Right forelimb (tissue), 1 donor: ENCODE measurements around the gene ILF2.
A peak's percentile ranks its signal among the peaks of the same experiment; 100 is the strongest.
"Not testable (repeated sequence)": the region's sequence is repeated elsewhere in the genome, so short reads cannot be mapped to it uniquely, and the experiment has no call there.

Experiments used
- DNase-seq: peaks from one replicate; pipeline ENCODE4 v3.0.0-alpha.2; 2018

The ILF2 gene

DNA sequence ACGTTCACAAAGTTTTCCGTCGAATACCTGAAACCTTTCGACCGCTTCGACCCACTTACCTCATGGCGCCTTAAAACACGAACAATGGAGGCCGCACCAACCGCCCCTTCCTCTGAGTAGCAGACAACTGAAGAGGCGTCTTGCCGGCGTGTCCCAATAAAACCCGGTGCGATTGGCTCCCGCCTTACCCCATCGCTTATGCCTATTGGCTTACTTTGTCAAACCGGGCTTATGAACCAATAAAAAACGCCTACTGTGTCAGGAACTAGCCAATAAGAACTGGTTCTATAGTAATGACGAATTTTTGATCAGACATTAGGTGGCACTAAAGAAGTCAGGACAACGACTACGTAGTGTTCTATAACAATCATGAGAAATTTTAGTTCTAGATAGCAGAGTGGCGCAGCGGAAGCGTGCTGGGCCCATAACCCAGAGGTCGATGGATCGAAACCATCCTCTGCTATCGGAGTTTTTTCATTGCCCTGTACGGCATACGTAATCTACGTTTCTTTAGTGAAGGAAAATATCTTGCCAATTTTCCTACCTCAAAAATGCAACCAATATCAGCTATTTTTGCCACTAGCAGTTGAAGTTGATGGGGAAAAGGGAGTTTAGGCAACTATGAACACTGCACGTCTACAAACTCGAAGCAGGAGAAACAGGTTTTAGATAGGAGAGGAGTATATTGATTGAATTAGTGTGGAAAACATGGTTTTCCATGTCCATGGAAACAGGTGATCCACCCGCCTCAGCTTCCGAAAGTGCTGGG lies at the start of gene ILF2:
TSS of gene ILF2 (minus strand) at position 135 of the 769 bp plus-strand sequence. CDS start at position 64, 71 bp downstream.
- peak; percentile 99 for DNase-seq

- no peak for DNase-seq
Measured at GRCh38 chr1:153717330-153717729, 46.5 kb upstream of the ILF2 start.

- DNase-seq: not testable (repeated sequence)
Measured at GRCh38 chr1:153716211-153716610, 45.4 kb upstream of the ILF2 start.

DNA sequence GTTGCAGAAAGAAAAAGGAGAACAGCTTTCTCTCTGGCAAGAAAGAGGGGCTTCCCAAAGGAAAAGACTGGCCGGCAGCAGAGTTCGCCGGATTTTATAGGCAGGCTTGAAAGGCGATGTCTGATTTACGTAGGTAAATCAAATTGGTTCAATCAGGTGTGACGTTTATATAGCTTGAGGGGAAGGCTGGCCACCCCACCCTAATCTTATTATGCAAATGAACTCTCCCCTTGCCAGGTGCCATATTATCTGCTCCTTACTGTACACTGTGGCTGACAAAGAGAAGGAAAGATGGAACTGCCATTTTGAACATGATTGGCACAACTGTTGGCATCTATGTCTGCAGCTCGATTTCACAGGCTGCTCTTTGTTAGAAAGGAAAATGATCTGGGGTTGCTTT lies 40.2 kb upstream of the ILF2 start:
- no peak for DNase-seq

DNA sequence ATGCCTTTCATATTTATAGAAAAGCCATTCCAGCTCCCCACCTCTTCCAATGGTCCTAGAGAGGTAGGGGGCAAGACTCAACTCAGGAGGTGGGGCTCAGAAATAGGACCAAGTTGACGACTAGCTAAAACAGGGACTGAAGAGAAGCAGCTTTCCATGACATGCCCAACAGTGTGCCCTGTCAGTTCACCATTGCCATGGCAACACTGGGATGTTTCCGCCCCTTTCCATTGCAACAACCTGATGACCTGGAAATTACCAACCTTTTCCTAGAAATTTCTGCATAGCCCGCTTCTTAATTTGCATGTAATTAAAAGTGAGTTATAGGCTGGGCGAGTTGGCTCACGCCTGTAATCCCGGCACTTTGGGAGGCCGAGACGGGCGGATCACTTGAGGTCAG lies 34.7 kb upstream of the ILF2 start:
- DNase-seq: no peak

GRCh38 chr1:153699768-153700167 lies 29.0 kb upstream of the ILF2 start:
- DNase-seq: no peak

DNA sequence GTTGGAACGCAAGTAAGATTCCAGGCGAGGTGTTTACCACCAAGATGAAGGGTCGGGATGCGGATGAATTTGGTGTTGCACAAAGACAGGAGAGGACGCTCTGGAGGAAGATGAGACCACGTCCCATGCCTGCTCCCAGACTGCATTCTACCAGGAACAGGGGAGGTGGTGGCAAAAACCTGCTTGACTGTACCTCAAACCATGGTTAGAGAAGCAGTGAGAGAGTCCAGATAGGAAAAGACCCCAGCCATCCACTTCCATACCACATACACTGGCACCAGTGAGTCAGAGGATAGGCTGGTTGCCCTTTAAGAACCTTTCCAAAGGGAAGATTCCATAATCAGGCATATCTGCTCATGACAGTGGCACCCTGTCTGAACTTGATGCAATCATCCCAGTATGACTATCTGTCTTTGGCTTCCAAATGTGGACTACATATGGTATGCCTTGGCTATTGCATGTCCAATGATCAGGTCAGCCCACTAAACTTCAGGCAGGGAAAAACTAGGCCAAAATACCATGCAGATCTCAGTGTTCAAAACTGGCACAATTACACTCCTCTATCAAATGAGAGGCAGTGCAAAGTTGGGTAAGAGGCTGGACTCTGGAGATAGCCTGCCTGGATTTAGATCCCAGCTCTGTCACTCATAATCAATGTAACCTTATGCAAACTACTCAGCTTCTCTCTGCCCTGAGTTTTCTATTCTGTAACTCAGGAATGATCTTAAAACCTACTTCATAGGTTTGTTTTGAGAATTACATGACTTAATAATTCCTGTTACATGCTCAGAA lies 28.3 kb upstream of the ILF2 start:
- DNase-seq: no peak

- DNase-seq: peak; percentile 75
Measured at GRCh38 chr1:153698020-153698922, 27.5 kb upstream of the ILF2 start.

GRCh38 chr1:153697191-153698019 lies 26.6 kb upstream of the ILF2 start:
- peak; percentile 58 for DNase-seq

GRCh38 chr1:153696741-153697140 lies 25.9 kb upstream of the ILF2 start:
- no peak for DNase-seq

- no peak for DNase-seq
Measured at GRCh38 chr1:153693466-153693865, 22.7 kb upstream of the ILF2 start.

DNA sequence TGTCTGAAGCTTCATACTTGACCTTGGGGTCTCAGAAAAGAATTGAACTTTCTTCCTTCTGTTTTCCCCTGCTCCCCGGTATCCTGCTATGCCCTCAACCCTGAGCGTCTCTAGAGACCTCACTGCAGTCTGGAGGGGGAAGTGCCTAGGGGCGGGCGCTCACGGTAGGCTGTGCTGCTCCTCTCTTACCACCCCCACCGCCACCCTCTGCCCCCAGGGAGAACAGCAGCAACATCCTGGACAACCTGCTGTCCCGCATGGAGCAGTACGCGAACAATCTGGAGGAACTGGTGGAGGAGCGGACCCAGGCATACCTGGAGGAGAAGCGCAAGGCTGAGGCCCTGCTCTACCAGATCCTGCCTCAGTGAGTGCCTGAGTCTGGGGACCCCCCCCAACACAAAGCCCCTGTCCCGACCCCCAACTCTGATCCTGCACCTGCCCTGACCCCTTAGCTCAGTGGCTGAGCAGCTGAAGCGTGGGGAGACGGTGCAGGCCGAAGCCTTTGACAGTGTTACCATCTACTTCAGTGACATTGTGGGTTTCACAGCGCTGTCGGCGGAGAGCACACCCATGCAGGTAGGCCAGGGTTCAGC lies 18.0 kb upstream of the ILF2 start:
- no peak for DNase-seq

DNA sequence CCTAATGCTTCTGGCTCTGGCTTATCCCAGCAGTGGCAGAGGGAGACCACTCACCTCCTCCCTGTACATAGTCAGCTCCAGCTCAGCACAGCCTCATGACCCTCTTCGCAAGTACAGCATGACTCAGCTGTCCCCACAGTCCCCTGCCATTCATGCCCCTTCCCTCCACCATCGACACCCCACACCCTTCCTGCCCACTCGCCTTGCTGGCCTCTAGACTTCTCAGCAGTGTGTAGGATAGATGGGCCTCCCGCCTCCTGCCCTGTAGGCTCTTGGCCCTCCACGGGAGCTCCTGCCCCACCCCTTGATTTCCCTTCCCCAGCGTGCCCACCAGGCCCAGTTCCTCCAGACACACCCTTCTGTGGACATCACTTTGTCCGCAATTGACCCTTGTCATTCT lies 17.5 kb upstream of the ILF2 start:
- DNase-seq: no peak

DNA sequence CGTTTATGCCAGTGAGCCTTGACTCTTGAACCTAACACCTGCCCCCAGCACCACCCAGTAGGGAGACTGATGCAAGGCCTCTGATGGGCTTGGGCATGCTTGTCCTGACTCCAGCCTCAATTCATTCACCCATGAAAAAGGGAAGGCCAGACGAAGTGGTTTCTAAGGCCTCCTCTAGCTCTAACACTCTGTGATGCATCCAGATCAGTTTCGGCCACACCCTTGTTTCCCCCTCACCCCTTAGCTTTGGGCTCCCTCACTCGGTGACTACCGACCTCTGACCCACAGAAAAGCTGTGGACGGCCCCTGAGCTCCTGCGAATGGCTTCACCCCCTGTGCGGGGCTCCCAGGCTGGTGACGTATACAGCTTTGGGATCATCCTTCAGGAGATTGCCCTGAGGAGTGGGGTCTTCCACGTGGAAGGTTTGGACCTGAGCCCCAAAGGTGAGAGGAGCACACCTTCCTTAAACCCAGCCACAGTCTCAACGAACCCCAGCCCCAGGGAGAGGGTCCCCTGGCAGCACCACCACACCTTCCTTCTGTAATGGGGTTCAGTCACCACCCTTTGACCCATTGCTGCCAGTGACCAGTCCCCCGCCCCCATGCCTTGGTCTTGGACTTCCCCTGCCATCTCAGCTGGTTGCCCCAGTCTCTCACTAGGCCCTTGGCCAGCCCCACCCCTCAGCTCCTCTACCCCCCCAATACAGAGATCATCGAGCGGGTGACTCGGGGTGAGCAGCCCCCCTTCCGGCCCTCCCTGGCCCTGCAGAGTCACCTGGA lies 16.7 kb upstream of the ILF2 start:
- no peak for DNase-seq

DNA sequence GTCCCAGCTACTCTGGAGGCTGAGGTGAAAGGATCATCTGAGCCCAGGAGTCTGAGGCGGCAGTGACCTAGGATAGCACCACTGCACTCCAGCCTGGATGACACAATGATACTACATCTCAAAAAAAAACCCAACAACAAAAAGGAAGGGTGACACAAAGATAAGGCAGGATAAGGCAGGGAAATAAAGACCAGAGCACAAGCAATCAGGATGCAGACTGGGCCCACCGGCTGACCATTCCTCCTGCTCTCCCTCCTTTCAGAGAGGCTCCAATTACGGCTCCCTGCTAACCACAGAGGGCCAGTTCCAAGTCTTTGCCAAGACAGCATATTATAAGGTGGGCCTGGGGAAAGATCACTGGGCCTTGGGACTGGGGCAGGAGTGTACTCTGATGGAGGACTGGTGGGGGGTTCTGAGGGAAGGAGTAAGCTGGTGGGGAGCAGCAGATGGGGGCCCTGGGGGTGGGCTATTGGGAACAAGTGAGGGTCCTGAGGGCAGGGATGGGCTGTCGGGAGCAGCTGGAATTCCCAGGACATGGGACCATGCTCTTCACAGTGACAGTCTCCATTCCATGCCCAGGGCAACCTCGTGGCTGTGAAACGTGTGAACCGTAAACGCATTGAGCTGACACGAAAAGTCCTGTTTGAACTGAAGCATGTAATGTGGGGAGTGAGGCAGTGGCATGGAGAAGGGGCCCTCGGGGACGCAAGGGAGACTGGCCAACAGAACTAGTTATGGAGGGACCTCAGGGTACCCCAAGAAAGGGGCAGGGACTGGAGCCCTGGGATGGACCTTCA lies 14.9 kb upstream of the ILF2 start:
- DNase-seq: no peak

GRCh38 chr1:153684892-153685291 lies 14.1 kb upstream of the ILF2 start:
- DNase-seq: no peak

DNA sequence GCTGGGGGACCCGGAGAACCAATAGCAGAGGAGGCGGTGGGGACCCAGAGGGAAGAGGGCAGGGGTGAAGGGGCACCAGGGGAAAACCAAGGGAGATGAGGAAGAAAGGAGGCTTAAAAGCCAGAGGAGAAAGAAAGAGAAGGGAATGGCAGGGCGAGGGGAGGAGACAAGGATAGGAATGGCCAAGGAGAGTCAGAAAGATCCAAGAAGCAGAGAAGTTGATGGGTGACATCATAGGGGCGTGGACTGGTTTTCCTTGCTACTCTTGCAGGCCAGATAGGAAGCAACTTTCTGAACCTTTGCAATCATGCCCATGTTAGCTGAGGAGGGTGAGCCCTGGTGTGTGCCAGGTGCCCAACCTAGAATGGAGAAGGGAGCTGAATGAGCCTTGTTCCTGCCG lies 13.1 kb upstream of the ILF2 start:
- DNase-seq: no peak

DNA sequence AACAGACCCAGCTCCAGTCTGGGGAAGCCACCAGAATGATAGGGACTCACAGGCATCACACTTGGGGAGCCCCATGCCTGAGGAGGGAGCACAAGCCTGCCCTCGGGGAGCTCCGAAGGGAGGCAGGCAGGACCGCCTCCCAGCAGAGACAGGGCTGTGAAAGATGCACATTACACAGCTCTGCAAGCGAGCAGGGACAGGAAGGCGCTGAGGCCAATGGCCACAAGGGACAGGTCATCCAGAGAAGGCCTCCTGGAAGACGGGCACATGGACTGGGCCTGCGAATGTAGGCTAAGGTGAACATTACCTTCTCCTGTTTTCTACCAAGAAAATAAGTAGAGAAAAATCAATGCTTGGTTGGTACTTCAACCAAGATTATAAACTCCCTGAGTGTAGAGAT lies 11.9 kb upstream of the ILF2 start:
- no peak for DNase-seq

- no peak for DNase-seq
Measured at GRCh38 chr1:153680120-153680403, 9.3 kb upstream of the ILF2 start.

GRCh38 chr1:153679337-153680119 lies 8.7 kb upstream of the ILF2 start:
- peak; percentile 56 for DNase-seq
